ENCODE results near the gene KHDC3L. TPM values are rescaled to one million over a fixed set of nuclear protein-coding genes. Genes with fewer than 3 reads are reported as not detected.

The KHDC3L gene
- total and polyA plus RNA-seq, 2 donors: 0.14 to 0.68 TPM

DNA sequence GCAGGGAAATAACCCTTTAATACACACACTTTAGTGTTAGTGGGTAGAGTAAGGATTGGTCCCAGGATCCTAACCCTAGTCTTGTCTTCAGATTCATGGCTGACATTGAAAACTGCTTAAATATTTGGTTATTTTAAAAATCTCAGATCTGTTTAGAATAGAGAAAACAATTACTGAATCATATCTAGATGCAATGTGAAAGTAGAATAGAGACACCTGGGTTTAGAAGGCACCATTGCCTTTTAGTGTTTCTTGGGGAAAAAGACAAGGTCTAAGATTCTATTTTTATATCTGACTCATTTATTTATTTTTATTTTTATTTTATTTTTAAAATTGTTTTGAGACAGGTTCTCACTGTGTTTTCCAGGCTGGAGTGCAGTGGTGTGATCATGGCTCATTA lies 38.2 kb downstream of the KHDC3L start:
- DNase-seq (ENCODE audit: low read depth in 6 of 9, low spot score in 9 of 9): no peak
- no peaks in the 10 kb centered on the region for H3K9me3 ChIP-seq (ENCODE audit: control insufficient read depth in 2 of 2, insufficient read depth in 1 of 2, low read length in 1 of 2)
- H3K27me3 ChIP-seq (ENCODE audit: control insufficient read depth in 2 of 2, insufficient read depth in 1 of 2, low read length in 1 of 2): no peaks in the 10 kb centered on the region
- no peak overlapping the region for H3K27ac ChIP-seq (ENCODE audit: low read depth in 1 of 2, low read length in 1 of 2)
- H3K4me1 ChIP-seq (ENCODE audit: control insufficient read depth in 2 of 2, insufficient read depth in 2 of 2, low read length in 2 of 2): no peaks in the 10 kb centered on the region
- H3K36me3 ChIP-seq (ENCODE audit: control insufficient read depth in 2 of 2, insufficient read depth in 2 of 2, low read length in 1 of 2): no peaks in the 10 kb centered on the region
- H3K4me3 ChIP-seq (ENCODE audit: low read length in 2 of 2): no peak overlapping the region

DNA sequence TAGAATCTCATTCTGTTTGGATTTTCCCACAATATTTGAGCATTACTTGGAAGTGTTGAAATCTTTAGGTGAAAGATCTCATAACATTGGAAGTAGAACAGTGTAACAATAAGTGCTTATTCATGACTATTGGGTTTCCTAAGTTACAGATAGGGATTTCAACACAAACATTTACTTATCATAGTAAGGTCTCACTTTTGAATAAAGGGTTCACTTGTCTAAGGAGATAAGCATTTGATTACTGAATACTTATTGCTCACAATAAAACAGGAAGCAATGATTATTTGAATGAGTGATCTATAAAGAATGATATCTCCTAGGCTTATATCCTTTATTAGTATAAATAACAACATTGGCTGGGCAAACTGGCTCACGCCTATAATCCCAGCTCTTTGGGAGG lies 46.9 kb downstream of the KHDC3L start:
- 100% methylated on average over 1 of the region's 1 CpG for WGBS
- no peaks in the 10 kb centered on the region for H3K9me3 ChIP-seq (ENCODE audit: control insufficient read depth in 2 of 2, insufficient read depth in 1 of 2, low read length in 1 of 2)
- no peak overlapping the region for H3K4me3 ChIP-seq (ENCODE audit: low read length in 2 of 2)
- no peak overlapping the region for H3K27ac ChIP-seq (ENCODE audit: low read depth in 1 of 2, low read length in 1 of 2)
- H3K4me1 ChIP-seq (ENCODE audit: control insufficient read depth in 2 of 2, insufficient read depth in 2 of 2, low read length in 2 of 2): no peaks in the 10 kb centered on the region
- H3K27me3 ChIP-seq (ENCODE audit: control insufficient read depth in 2 of 2, insufficient read depth in 1 of 2, low read length in 1 of 2): no peaks in the 10 kb centered on the region
- no peaks in the 10 kb centered on the region for H3K36me3 ChIP-seq (ENCODE audit: control insufficient read depth in 2 of 2, insufficient read depth in 2 of 2, low read length in 1 of 2)
- DNase-seq (ENCODE audit: low read depth in 6 of 9, low spot score in 9 of 9): no peak

DNA sequence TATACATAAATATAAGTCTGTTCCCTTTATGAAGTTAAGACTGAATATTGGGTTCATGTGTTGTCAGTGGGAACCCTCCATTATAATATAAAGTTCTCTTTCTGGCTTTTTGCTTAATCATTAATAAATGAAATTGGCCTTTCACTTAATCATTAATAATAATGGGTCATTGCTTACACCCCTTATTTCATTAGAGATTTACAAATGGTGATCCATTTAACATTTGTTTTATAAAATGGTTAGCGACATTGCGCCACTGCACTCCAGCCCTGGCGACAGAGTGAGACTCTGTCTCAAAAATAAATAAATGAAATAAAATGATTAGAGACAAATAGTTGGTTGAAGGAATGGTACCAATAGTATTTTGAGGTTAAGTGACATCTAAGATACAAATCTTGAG lies 50.6 kb downstream of the KHDC3L start:
- Histone ChIP-seq H3K27ac (ENCODE audit: low read depth in 1 of 2, low read length in 1 of 2) (no peak overlapping the region), H3K27me3 (ENCODE audit: control insufficient read depth in 2 of 2, insufficient read depth in 1 of 2, low read length in 1 of 2) (no peaks in the 10 kb centered on the region), H3K4me3 (ENCODE audit: low read length in 2 of 2) (no peak overlapping the region), H3K9me3 (ENCODE audit: control insufficient read depth in 2 of 2, insufficient read depth in 1 of 2, low read length in 1 of 2) (no peaks in the 10 kb centered on the region), H3K4me1 (ENCODE audit: control insufficient read depth in 2 of 2, insufficient read depth in 2 of 2, low read length in 2 of 2) (no peaks in the 10 kb centered on the region), H3K36me3 (ENCODE audit: control insufficient read depth in 2 of 2, insufficient read depth in 2 of 2, low read length in 1 of 2) (no peaks in the 10 kb centered on the region)
- over 99% methylated on average over 3 of the region's 3 CpGs for WGBS
- DNase-seq (ENCODE audit: low read depth in 6 of 9, low spot score in 9 of 9): no peak

Other genes starting within 250 kb of the KHDC3L start
- 1.4 TPM for gene KHDC1L, start 137.2 kb upstream of the KHDC3L start, total RNA-seq
- gene KHDC1L, start 137.2 kb upstream of the KHDC3L start, polyA plus RNA-seq: 2.8 TPM
- 2.3 TPM for gene KHDC1, start 99.5 kb upstream of the KHDC3L start, total RNA-seq
- 4.1 TPM for gene KHDC1, start 99.5 kb upstream of the KHDC3L start, polyA plus RNA-seq
- 0.09 TPM for gene DPPA5, start 8.4 kb upstream of the KHDC3L start, total RNA-seq
- 0.39 TPM for gene DPPA5, start 8.4 kb upstream of the KHDC3L start, polyA plus RNA-seq
- not detected for gene OOEP, start 7.2 kb downstream of the KHDC3L start, total RNA-seq
- gene OOEP, start 7.2 kb downstream of the KHDC3L start, polyA plus RNA-seq: 0.23 TPM
- 0.14 TPM for gene DDX43, start 32.2 kb downstream of the KHDC3L start, total RNA-seq
- gene DDX43, start 32.2 kb downstream of the KHDC3L start, polyA plus RNA-seq: 0.66 TPM
- 6.1 TPM for gene CGAS, start 89.6 kb downstream of the KHDC3L start, total RNA-seq
- 4.7 TPM for gene CGAS, start 89.6 kb downstream of the KHDC3L start, polyA plus RNA-seq
- 25.1 TPM for gene MTO1, start 99.1 kb downstream of the KHDC3L start, total RNA-seq
- gene MTO1, start 99.1 kb downstream of the KHDC3L start, polyA plus RNA-seq: 27.2 TPM
- 18,464 TPM for gene EEF1A1, start 158.4 kb downstream of the KHDC3L start, total RNA-seq
- 12,119 TPM for gene EEF1A1, start 158.4 kb downstream of the KHDC3L start, polyA plus RNA-seq

All from thymus (tissue), 11 donors.